Retinal pigment epithelial cell (primary cell): ENCODE measurements around the gene DARS1.

Source experiments
- DNase-seq: peaks from one replicate; pipeline ENCODE4 v3.0.0-alpha.2; 2010; ENCODE audit warnings: low read depth
- H3K4me3 ChIP-seq: 2 replicates; pipeline ENCODE4 v1.5.1; 2011; ENCODE audit warnings: mild to moderate bottlenecking, low read length, control low read depth, moderate library complexity
- CTCF ChIP-seq: conservative IDR thresholded peaks from 2 replicates; pipeline ENCODE4 v1.5.1; 2011; ENCODE audit warnings: low read depth, low read length, control low read depth, inconsistent platforms

Gene DARS1

GRCh38 chr2:136016427-136016826 lies 31.0 kb upstream of the DARS1 start:
- DNase-seq: no peak
- no peak for TF ChIP-seq CTCF
- H3K4me3 ChIP-seq: no peak overlapping the region

- no peak for DNase-seq
- TF ChIP-seq CTCF: no peak
- no peak overlapping the region for H3K4me3 ChIP-seq
These were observed 30.3 kb upstream of the DARS1 start for GRCh38 chr2:136015699-136016098.

- TF ChIP-seq CTCF: no peak
- DNase-seq: no peak
- no peak overlapping the region for H3K4me3 ChIP-seq
These were observed 29.0 kb upstream of the DARS1 start for GRCh38 chr2:136014411-136014810.

- TF ChIP-seq CTCF: peak; percentile 11
- H3K4me3 ChIP-seq: no peak overlapping the region
- DNase-seq: no peak
These were observed 28.5 kb upstream of the DARS1 start for GRCh38 chr2:136013955-136014354.

GRCh38 chr2:136013136-136013685 lies 27.8 kb upstream of the DARS1 start:
- DNase-seq: no peak
- TF ChIP-seq CTCF: no peak
- no peak overlapping the region for H3K4me3 ChIP-seq

GRCh38 chr2:136012315-136012714 lies 26.9 kb upstream of the DARS1 start:
- no peak for TF ChIP-seq CTCF
- no peak overlapping the region for H3K4me3 ChIP-seq
- no peak for DNase-seq

- no peak for TF ChIP-seq CTCF
- H3K4me3 ChIP-seq: no peak overlapping the region
- no peak for DNase-seq
These were observed 24.7 kb upstream of the DARS1 start for GRCh38 chr2:136010126-136010525.
